GM18858 (cell line): ENCODE data around the gene PRSS21.

Experiments used
- ATAC-seq: cut with Tn5 transposase; IDR thresholded peaks from one replicate; pipeline ENCODE4 v1.9.1; 2021; ENCODE audit not compliant: unreplicated experiment

PRSS21 gene

GRCh38 chr16:2860826-2861567 lies 44.0 kb downstream of the PRSS21 start:
- no peak for ATAC-seq

DNA sequence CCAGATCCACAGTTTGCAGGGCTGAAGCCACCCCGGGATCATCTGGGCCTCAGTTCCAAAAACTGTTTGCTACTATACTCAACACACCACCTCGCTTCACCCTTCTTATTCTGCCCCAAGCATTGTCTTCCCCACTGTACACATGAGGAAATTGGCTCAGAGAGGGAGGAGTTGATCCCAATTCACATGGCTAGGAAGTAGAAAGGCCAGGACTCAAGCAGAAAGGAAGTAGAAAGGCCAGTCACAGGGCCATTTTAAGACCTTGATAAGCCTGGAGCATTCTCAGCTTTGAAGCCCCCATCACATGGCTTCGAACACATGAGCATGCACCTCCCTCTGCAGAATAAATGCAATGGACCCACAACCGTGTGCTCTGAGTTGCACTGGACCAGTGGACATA lies 48.6 kb downstream of the PRSS21 start:
- no peak for ATAC-seq

DNA sequence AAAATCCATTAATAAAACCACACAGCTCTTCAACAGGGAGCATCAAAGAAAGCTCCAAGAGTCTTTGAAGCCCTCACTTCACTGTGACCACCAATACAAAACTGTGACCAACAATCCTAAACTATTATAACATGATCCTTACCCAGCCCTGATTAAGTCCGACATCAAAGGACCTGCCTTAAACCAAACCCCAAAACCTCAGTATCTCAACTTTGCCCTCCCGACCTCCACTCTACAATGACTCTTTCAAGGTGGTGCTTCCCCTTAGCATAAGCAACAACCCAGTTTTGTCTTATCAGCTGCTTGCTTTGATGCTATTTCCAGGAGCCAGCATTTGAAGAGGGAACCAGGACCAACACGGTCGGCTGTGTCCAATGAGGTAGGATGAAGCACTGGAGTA lies 49.4 kb downstream of the PRSS21 start:
- no peak for ATAC-seq

DNA sequence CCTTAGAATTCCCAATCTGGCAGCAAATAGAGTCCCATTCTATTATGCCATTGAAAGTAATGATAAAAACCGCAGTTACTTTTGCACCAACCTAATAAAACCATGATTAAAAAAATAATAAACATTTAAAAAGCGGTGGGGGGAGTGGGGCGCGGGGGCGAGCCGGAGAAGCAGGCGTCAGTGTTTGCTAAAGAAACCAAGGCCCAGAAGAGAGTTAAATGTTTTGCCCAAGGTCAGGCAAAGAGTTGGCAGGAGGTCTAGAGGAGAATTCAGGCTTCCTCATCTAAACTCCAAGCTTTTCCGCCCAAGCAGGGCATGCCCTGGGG lies 50.6 kb downstream of the PRSS21 start:
- ATAC-seq: no peak

DNA sequence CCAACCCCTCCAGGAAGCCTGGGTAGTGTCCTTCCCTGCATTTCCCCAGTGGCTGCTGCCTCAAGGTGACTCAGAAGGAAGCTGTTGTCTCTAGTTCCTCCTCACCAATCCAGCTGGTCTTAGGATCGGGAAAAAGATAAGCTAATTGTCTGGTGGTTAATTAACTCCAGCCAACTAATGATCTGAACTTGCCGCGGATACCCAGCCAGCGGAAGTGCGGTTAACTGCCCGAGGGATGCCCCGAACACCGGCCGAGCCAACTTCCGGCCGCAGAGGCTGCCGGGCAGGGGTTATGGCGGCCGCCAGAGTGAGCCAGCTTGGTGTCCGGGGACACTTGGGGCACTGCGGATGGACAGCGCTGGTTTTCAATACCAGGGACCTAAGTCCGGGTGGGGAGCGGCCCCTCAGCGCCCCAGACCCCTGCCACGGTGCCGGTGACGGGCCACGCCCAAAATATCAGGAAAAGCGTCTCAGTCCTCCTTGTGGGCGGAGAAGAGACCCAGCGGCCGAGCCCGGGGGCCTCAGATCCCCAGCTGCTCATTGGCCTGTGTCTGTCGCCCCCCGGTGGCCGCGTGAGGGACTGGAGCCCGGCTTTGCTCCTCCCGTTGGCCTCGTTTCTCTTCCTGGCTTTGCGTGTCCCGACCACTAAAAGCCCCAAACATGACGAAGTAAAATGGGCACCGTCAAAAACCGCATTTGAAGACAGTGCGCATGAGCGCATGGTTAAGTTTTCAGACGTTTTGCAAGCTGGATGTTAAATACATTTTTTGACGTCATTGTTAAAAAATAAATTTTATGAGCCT lies 51.2 kb downstream of the PRSS21 start:
- peak; percentile 65 for ATAC-seq
